Amygdala (tissue), 56 donors: ENCODE results near the gene LMNB1.
"Not testable (repeated sequence)": the region's sequence is repeated elsewhere in the genome, so short reads cannot be mapped to it uniquely, and the experiment has no call there.

Source experiments
- DNase-seq, 56 donors: peaks; one replicate each; lab custom pipeline; 2025; lab: John Stamatoyannopoulos, UW

Gene LMNB1

GRCh38 chr5:126776499-126777256, at the start of gene LMNB1:
Gene LMNB1, plus strand, starts transcription at chr5:126777136. Its CDS starts 373 bp downstream, at chr5:126777509.
- DNase-seq = peak; percentile 51 to 93 (median 83)

GRCh38 chr5:126732716-126733115, 44.2 kb upstream of the LMNB1 start:
- no peak for DNase-seq

GRCh38 chr5:126734573-126734972, 42.4 kb upstream of the LMNB1 start:
- DNase-seq = not testable (repeated sequence)

GRCh38 chr5:126736141-126736540, 40.8 kb upstream of the LMNB1 start:
- no peak for DNase-seq

- DNase-seq = no peak
Measured at GRCh38 chr5:126741361-126741760, 35.6 kb upstream of the LMNB1 start.

- no peak for DNase-seq
Measured at GRCh38 chr5:126742425-126742824, 34.5 kb upstream of the LMNB1 start.

- DNase-seq = no peak
Measured at GRCh38 chr5:126744836-126745235, 32.1 kb upstream of the LMNB1 start.

- no peak for DNase-seq
Measured at GRCh38 chr5:126745259-126745992, 31.5 kb upstream of the LMNB1 start.

GRCh38 chr5:126746290-126746689, 30.6 kb upstream of the LMNB1 start:
- DNase-seq = no peak

- no peak for DNase-seq
Measured at GRCh38 chr5:126752081-126752785, 24.7 kb upstream of the LMNB1 start.

GRCh38 chr5:126753227-126753626, 23.7 kb upstream of the LMNB1 start:
- DNase-seq = no peak

- DNase-seq = no peak
Measured at GRCh38 chr5:126754609-126755008, 22.3 kb upstream of the LMNB1 start.

- DNase-seq = no peak
Measured at GRCh38 chr5:126755593-126755992, 21.3 kb upstream of the LMNB1 start.

- DNase-seq = no peak
Measured at GRCh38 chr5:126757713-126758357, 19.1 kb upstream of the LMNB1 start.

- no peak for DNase-seq
Measured at GRCh38 chr5:126763371-126763770, 13.6 kb upstream of the LMNB1 start.

GRCh38 chr5:126769703-126770102, 7.2 kb upstream of the LMNB1 start:
- DNase-seq = no peak

GRCh38 chr5:126773536-126773935, 3.4 kb upstream of the LMNB1 start:
- DNase-seq = not testable (repeated sequence)

GRCh38 chr5:126774595-126774994, 2.3 kb upstream of the LMNB1 start:
- not testable (repeated sequence) for DNase-seq

GRCh38 chr5:126777257-126777974, 480 bp downstream of the LMNB1 start:
- DNase-seq = peak in 44 of 56 donors; percentile 8 to 73 (median 44)
